Sigmoid colon (tissue), 3 donors: ENCODE results near the gene GMDS.

Source experiments
- POLR2A ChIP-seq, 2 donors: fragments of 450-650 bp; IDR thresholded peaks; one replicate each; pipeline ENCODE4 v1.6.1; 2016; ENCODE audit warnings: antibody characterized with exemption in 2 of 2, mild to moderate bottlenecking in 2 of 2, moderate library complexity in 2 of 2
- TF ChIP-seq, protein P1 (sequence below), 4 experiments: fragments of 450-650 bp in 3 of 4; fragments of 200-600 bp in 1 of 4; IDR thresholded peaks; one replicate each; pipeline ENCODE4 v1.5.1; 2016 to 2019; ENCODE audit warnings: antibody characterized with exemption in 4 of 4, mild to moderate bottlenecking in 3 of 4, moderate library complexity in 2 of 4

DNA sequence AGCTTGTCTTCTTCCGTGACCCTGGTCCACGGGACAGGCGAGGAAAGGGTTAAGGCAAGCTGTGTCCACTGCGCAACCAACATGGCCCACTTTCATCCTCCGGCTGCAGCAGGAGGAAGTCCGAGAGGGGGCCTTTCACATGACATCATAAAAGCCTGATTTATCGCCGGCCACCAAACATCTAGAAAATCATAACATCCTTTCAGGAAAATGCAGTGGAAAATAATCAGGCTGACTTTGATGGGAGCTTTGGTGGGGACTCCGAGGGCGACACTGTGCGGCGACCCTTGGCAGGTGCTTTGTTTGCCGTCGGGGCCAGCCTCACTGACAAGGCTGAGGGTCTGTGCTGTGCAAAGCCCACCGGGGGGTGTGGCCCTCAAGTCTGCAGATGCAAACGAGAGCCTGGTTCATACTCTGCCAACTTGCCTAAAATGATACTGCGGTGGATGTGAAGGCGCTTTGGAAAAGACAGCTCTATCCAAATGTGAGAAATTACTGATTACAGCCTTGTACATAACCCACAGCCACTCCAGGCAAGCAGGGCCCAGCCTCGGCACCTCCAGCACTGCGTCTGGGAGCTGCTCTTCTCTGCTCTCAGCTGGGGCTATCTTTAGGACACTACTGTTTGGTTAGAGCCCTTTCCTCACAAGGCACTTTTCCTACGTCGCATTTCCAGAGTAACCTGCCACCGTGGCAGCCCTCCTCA, 609.9 kb downstream of the GMDS start:
- no peak for TF ChIP-seq POLR2A (IDR thresholded peaks at IDR 0.05)
- TF ChIP-seq, protein P1, sequence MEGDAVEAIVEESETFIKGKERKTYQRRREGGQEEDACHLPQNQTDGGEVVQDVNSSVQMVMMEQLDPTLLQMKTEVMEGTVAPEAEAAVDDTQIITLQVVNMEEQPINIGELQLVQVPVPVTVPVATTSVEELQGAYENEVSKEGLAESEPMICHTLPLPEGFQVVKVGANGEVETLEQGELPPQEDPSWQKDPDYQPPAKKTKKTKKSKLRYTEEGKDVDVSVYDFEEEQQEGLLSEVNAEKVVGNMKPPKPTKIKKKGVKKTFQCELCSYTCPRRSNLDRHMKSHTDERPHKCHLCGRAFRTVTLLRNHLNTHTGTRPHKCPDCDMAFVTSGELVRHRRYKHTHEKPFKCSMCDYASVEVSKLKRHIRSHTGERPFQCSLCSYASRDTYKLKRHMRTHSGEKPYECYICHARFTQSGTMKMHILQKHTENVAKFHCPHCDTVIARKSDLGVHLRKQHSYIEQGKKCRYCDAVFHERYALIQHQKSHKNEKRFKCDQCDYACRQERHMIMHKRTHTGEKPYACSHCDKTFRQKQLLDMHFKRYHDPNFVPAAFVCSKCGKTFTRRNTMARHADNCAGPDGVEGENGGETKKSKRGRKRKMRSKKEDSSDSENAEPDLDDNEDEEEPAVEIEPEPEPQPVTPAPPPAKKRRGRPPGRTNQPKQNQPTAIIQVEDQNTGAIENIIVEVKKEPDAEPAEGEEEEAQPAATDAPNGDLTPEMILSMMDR (IDR thresholded peaks at IDR 0.05): no peak
